ENCODE data around the gene ZBTB40.

ZBTB40 gene

GRCh38 chr1:22470227-22470626, 18.6 kb downstream of the ZBTB40 start:
- FAIRE-seq (no peak), DNase-seq (ENCODE audit: low spot score) (no peak)

GRCh38 chr1:22471078-22471477, 19.4 kb downstream of the ZBTB40 start:
- FAIRE-seq (no peak), DNase-seq (ENCODE audit: low spot score) (no peak)

- no peak for DNase-seq (ENCODE audit: low spot score)
- FAIRE-seq, result no peak
Measured at GRCh38 chr1:22471610-22472009, 20.0 kb downstream of the ZBTB40 start.

GRCh38 chr1:22472596-22472995, 20.9 kb downstream of the ZBTB40 start:
- no peak for DNase-seq (ENCODE audit: low spot score)

GRCh38 chr1:22473952-22474351, 22.3 kb downstream of the ZBTB40 start:
- FAIRE-seq, result no peak
- no peak for DNase-seq (ENCODE audit: low spot score)

More at GRCh38 chr1:22472596-22472995, 20.9 kb downstream of the ZBTB40 start:
- FAIRE-seq, result no peak

- FAIRE-seq, result no peak
- no peak for DNase-seq (ENCODE audit: low spot score)
Measured at GRCh38 chr1:22476566-22476965, 24.9 kb downstream of the ZBTB40 start.

GRCh38 chr1:22483121-22483520, 31.5 kb downstream of the ZBTB40 start:
- DNase-seq (ENCODE audit: low spot score), result no peak
- FAIRE-seq, result no peak

GRCh38 chr1:22484706-22485345, 33.2 kb downstream of the ZBTB40 start:
- DNase-seq (ENCODE audit: low spot score), result no peak
- no peak for FAIRE-seq

- DNase-seq (ENCODE audit: low spot score), result no peak
- no peak for FAIRE-seq
Measured at GRCh38 chr1:22485431-22485830, 33.8 kb downstream of the ZBTB40 start.

GRCh38 chr1:22487781-22488180, 36.1 kb downstream of the ZBTB40 start:
- DNase-seq (ENCODE audit: low spot score) (no peak), FAIRE-seq (no peak)

GRCh38 chr1:22488319-22488718, 36.7 kb downstream of the ZBTB40 start:
- FAIRE-seq (no peak), DNase-seq (ENCODE audit: low spot score) (no peak)

GRCh38 chr1:22489278-22489677, 37.6 kb downstream of the ZBTB40 start:
- DNase-seq (ENCODE audit: low spot score), result no peak

GRCh38 chr1:22489823-22490222, 38.2 kb downstream of the ZBTB40 start:
- FAIRE-seq (no peak), DNase-seq (ENCODE audit: low spot score) (no peak)

More at GRCh38 chr1:22489278-22489677, 37.6 kb downstream of the ZBTB40 start:
- FAIRE-seq, result no peak

GRCh38 chr1:22490309-22490708, 38.7 kb downstream of the ZBTB40 start:
- DNase-seq (ENCODE audit: low spot score) (no peak), FAIRE-seq (no peak)

- no peak for DNase-seq (ENCODE audit: low spot score)
- no peak for FAIRE-seq
Measured at GRCh38 chr1:22491995-22492715, 40.5 kb downstream of the ZBTB40 start.

GRCh38 chr1:22494144-22494543, 42.5 kb downstream of the ZBTB40 start:
- DNase-seq (ENCODE audit: low spot score), result no peak
- no peak for FAIRE-seq

- DNase-seq (ENCODE audit: low spot score), result no peak
- no peak for FAIRE-seq
Measured at GRCh38 chr1:22494943-22495579, 43.4 kb downstream of the ZBTB40 start.

GRCh38 chr1:22496536-22497160, 45.0 kb downstream of the ZBTB40 start:
- DNase-seq (ENCODE audit: low spot score) (no peak), FAIRE-seq (no peak)

- DNase-seq (ENCODE audit: low spot score), result no peak
- FAIRE-seq, result no peak
Measured at GRCh38 chr1:22498463-22498862, 46.8 kb downstream of the ZBTB40 start.

GRCh38 chr1:22500058-22500457, 48.4 kb downstream of the ZBTB40 start:
- no peak for FAIRE-seq
- no peak for DNase-seq (ENCODE audit: low spot score)

- FAIRE-seq (no peak), DNase-seq (ENCODE audit: low spot score) (no peak)
Measured at GRCh38 chr1:22500471-22500870, 48.8 kb downstream of the ZBTB40 start.

GRCh38 chr1:22502202-22502601, 50.6 kb downstream of the ZBTB40 start:
- DNase-seq (ENCODE audit: low spot score) (no peak), FAIRE-seq (no peak)
